Measurements from ENCODE around the gene PLEKHG4.

PLEKHG4 gene

GRCh38 chr16:67284699-67285646, 5.6 kb downstream of the PLEKHG4 start:
- no peaks in the 10 kb centered on the region for H3K4me1 ChIP-seq (ENCODE audit: control insufficient read depth, low read depth, low read length)
- H3K36me3 ChIP-seq (ENCODE audit: control insufficient read depth, low read depth, low read length): no peaks in the 10 kb centered on the region
- H3K9me3 ChIP-seq (ENCODE audit: control insufficient read depth, low read depth, low read length): no peaks in the 10 kb centered on the region
- no peak overlapping the region for H3K9ac ChIP-seq (ENCODE audit: low read length)
- H3K27ac ChIP-seq (ENCODE audit: low read length): no peak overlapping the region
- H3K27me3 ChIP-seq (ENCODE audit: control insufficient read depth, insufficient read depth, low read length): peaks cover 4% of the 10 kb centered on the region
- H3K4me3 ChIP-seq (ENCODE audit: low read length): no peak overlapping the region

- Histone ChIP-seq H3K4me1 (ENCODE audit: control insufficient read depth, low read depth, low read length) (no peaks in the 10 kb centered on the region), H3K27me3 (ENCODE audit: control insufficient read depth, insufficient read depth, low read length) (no peaks in the 10 kb centered on the region), H3K9ac (ENCODE audit: low read length) (no peak overlapping the region), H3K4me3 (ENCODE audit: low read length) (no peak overlapping the region), H3K27ac (ENCODE audit: low read length) (no peak overlapping the region), H3K36me3 (ENCODE audit: control insufficient read depth, low read depth, low read length) (no peaks in the 10 kb centered on the region), H3K9me3 (ENCODE audit: control insufficient read depth, low read depth, low read length) (no peaks in the 10 kb centered on the region)
Measured at GRCh38 chr16:67286441-67287235, 7.3 kb downstream of the PLEKHG4 start.

DNA sequence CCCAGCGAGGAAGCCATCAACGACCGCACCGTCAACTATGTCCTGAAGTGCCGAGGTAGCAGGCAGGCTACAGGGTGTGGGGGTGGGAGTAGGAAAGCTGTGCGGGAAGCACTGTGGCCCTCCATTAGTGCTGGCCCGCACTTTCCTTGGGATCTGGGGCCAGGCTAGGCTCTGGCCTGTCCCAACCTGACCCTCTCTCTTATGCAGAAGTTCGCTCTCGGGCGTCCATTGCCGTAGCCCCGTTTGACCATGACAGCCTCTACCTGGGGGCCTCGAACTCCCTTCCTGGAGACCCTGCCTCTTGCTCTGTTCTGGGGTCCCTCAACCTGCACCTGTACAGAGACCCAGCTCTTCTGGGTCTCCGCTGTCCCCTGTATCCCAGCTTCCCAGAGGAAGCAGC, 8.6 kb downstream of the PLEKHG4 start:
- Histone ChIP-seq H3K4me1 (ENCODE audit: control insufficient read depth, low read depth, low read length) (no peaks in the 10 kb centered on the region), H3K27me3 (ENCODE audit: control insufficient read depth, insufficient read depth, low read length) (no peaks in the 10 kb centered on the region), H3K4me3 (ENCODE audit: low read length) (no peak overlapping the region), H3K9me3 (ENCODE audit: control insufficient read depth, low read depth, low read length) (no peaks in the 10 kb centered on the region), H3K9ac (ENCODE audit: low read length) (no peak overlapping the region), H3K27ac (ENCODE audit: low read length) (no peak overlapping the region), H3K36me3 (ENCODE audit: control insufficient read depth, low read depth, low read length) (no peaks in the 10 kb centered on the region)

DNA sequence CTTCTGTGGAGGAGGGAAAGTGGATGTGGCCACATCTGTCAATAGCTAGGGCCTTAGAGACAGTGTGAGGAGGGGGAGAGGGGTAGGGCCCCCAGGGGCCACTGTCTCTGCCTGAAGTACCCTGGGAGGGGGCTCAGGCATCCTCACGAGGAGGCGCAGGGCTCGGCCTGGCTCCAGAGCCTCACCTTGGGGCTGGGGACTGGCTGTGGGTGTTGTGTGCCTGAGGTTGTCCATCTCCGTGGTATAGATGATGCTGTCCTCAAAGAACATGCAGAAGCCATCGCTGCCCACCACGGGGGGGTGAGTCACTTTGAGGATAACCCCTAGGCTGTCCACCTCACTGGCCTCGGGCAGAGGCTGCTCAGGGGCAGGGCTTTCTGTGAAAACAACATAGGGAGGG, 12.1 kb downstream of the PLEKHG4 start:
- Histone ChIP-seq H3K4me1 (ENCODE audit: control insufficient read depth, low read depth, low read length) (peaks cover 5% of the 10 kb centered on the region), H3K36me3 (ENCODE audit: control insufficient read depth, low read depth, low read length) (no peaks in the 10 kb centered on the region), H3K27ac (ENCODE audit: low read length) (no peak overlapping the region), H3K9me3 (ENCODE audit: control insufficient read depth, low read depth, low read length) (no peaks in the 10 kb centered on the region), H3K27me3 (ENCODE audit: control insufficient read depth, insufficient read depth, low read length) (no peaks in the 10 kb centered on the region), H3K4me3 (ENCODE audit: low read length) (no peak overlapping the region), H3K9ac (ENCODE audit: low read length) (no peak overlapping the region)

DNA sequence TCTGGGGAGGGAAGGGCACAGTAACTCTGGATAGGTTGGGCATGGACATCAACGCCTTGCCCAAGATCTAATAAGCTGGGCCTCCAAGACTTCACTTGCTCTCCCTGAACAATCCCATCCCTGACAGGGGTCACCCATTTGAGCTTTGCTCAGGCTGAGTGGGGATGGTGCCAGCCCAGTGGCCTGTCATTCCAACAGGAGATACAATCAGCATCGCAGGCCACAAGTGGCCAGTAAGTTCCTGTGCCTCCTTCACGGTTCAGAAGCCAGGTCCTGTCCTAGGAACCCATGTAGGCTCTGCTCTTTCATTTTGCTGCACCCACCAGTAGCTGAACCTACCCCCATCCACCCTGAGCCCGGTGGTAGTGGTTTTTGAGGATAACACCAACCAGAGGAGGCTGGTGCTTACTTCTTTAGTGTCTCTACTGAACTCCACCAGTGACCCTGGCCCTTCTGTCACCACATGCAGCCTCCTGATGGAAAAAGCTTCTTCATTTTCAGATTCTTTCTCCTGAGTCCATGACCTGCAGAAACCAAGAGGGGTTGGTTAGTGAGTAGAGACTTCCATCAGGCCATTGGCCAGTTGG, 14.9 kb downstream of the PLEKHG4 start:
- H3K27ac ChIP-seq (ENCODE audit: low read length): no peak overlapping the region
- H3K4me3 ChIP-seq (ENCODE audit: low read length): no peak overlapping the region
- H3K9me3 ChIP-seq (ENCODE audit: control insufficient read depth, low read depth, low read length): no peaks in the 10 kb centered on the region
- peaks cover 5% of the 10 kb centered on the region for H3K4me1 ChIP-seq (ENCODE audit: control insufficient read depth, low read depth, low read length)
- H3K9ac ChIP-seq (ENCODE audit: low read length): no peak overlapping the region
- no peaks in the 10 kb centered on the region for H3K36me3 ChIP-seq (ENCODE audit: control insufficient read depth, low read depth, low read length)
- no peaks in the 10 kb centered on the region for H3K27me3 ChIP-seq (ENCODE audit: control insufficient read depth, insufficient read depth, low read length)

DNA sequence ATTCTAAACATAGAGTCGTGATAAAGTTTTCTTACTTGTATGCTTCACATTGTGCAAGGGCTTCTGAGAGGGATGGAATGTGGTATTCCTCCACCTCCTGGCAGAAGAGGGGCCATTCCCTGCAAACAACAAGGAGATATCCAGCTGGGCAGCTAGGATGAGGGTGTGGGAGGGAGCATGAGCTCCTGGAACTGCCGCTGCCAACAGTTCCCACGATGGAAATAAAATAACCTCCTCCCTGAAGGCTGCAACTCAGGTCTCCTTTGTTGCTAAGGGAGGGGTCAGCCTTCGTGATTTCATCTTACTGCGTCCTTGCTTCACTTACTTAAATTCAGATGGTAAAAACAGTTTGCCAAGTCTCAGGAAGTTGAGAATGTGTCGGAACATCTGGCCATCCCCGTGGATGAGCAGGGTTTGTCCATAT, 15.6 kb downstream of the PLEKHG4 start:
- Histone ChIP-seq H3K9me3 (ENCODE audit: control insufficient read depth, low read depth, low read length) (no peaks in the 10 kb centered on the region), H3K36me3 (ENCODE audit: control insufficient read depth, low read depth, low read length) (no peaks in the 10 kb centered on the region), H3K9ac (ENCODE audit: low read length) (no peak overlapping the region), H3K27me3 (ENCODE audit: control insufficient read depth, insufficient read depth, low read length) (no peaks in the 10 kb centered on the region), H3K27ac (ENCODE audit: low read length) (no peak overlapping the region), H3K4me1 (ENCODE audit: control insufficient read depth, low read depth, low read length) (peaks cover 5% of the 10 kb centered on the region), H3K4me3 (ENCODE audit: low read length) (no peak overlapping the region)

DNA sequence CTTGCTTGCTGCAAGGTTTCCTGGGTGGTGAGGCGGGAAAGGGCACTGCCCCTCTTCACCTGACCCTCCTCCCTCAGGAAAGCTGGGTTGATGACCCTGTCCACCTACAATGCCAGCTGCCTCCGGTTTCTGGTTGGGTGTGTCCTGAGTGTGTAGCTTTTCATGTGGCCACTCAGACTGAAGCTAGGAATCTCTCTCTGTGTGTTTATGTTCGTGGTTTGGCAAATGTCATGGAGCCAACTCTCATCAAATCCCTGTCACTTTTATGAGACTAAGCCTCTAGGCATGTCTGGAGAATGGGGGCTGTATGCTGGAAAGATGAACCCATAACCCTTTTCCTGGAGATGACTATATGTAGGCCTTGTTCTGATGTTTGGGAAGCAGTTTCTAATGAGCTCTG, 17.1 kb downstream of the PLEKHG4 start:
- no peak overlapping the region for H3K27ac ChIP-seq (ENCODE audit: low read length)
- no peaks in the 10 kb centered on the region for H3K9me3 ChIP-seq (ENCODE audit: control insufficient read depth, low read depth, low read length)
- H3K27me3 ChIP-seq (ENCODE audit: control insufficient read depth, insufficient read depth, low read length): no peaks in the 10 kb centered on the region
- H3K4me1 ChIP-seq (ENCODE audit: control insufficient read depth, low read depth, low read length): peaks cover 5% of the 10 kb centered on the region
- H3K4me3 ChIP-seq (ENCODE audit: low read length): no peak overlapping the region
- H3K9ac ChIP-seq (ENCODE audit: low read length): no peak overlapping the region
- H3K36me3 ChIP-seq (ENCODE audit: control insufficient read depth, low read depth, low read length): no peaks in the 10 kb centered on the region

- Histone ChIP-seq H3K9ac (ENCODE audit: low read length) (no peak overlapping the region), H3K36me3 (ENCODE audit: control insufficient read depth, low read depth, low read length) (no peaks in the 10 kb centered on the region), H3K27ac (ENCODE audit: low read length) (no peak overlapping the region), H3K4me3 (ENCODE audit: low read length) (no peak overlapping the region), H3K27me3 (ENCODE audit: control insufficient read depth, insufficient read depth, low read length) (no peaks in the 10 kb centered on the region), H3K4me1 (ENCODE audit: control insufficient read depth, low read depth, low read length) (peaks cover 5% of the 10 kb centered on the region), H3K9me3 (ENCODE audit: control insufficient read depth, low read depth, low read length) (no peaks in the 10 kb centered on the region)
Measured at GRCh38 chr16:67298277-67298676, 18.9 kb downstream of the PLEKHG4 start.

DNA sequence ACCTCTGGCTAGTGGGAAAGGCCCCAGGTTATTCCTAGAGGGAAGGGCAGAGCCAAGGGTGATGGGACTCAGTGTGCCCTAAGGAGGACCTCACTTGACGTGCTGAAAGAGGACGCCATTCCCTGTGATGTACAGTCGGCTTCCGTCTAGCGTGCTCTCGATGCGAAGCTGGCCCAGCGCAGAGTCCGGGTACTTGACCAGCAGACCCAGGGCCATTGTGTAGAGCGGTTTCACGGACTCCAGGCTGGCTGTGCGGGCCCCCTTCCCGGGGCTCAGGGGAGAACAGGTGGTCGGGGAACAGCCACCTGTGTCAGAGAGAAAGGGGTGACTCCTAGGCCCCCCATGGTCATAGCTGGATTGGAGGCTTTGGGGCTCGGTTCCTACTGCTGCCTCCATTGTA, 19.9 kb downstream of the PLEKHG4 start:
- Histone ChIP-seq H3K27ac (ENCODE audit: low read length) (no peak overlapping the region), H3K27me3 (ENCODE audit: control insufficient read depth, insufficient read depth, low read length) (no peaks in the 10 kb centered on the region), H3K9ac (ENCODE audit: low read length) (no peak overlapping the region), H3K9me3 (ENCODE audit: control insufficient read depth, low read depth, low read length) (no peaks in the 10 kb centered on the region), H3K36me3 (ENCODE audit: control insufficient read depth, low read depth, low read length) (no peaks in the 10 kb centered on the region), H3K4me3 (ENCODE audit: low read length) (no peak overlapping the region), H3K4me1 (ENCODE audit: control insufficient read depth, low read depth, low read length) (peaks cover 5% of the 10 kb centered on the region)

DNA sequence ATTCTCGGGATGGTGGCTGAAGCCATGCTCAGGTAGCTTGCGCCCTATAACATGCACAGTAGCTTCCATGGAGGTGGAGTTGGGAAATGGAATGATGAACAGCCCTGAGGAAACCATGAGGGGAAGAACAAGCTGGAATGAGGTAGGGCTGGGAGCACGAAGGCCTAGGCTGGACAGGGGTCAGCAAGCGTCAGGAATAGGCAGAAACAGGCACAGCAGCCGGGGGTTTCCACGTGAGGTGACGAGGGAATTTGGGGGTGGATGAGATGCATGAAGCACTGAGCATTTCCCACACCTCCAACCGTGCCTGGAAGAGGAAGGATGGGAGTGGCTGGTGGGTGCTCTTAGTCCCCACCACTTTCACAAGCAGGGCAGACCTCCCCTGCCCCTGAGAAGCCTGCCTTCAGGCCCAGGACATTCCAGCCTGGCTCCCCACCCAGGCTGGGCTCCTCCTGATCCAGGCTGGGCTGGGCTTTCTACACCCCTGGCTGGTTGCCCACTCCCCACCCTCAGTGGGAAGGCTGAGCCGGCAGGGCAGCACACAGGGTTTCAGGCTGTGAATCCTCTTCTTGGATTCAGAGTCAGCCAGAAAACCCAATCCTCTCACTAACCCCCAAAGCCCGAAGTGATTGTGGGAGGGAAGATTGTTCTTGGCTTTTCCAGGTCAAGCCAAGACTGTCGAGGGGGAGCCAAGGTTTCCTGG, 21.9 kb downstream of the PLEKHG4 start:
- no peaks in the 10 kb centered on the region for H3K27me3 ChIP-seq (ENCODE audit: control insufficient read depth, insufficient read depth, low read length)
- no peaks in the 10 kb centered on the region for H3K36me3 ChIP-seq (ENCODE audit: control insufficient read depth, low read depth, low read length)
- H3K27ac ChIP-seq (ENCODE audit: low read length): no peak overlapping the region
- H3K4me3 ChIP-seq (ENCODE audit: low read length): no peak overlapping the region
- H3K4me1 ChIP-seq (ENCODE audit: control insufficient read depth, low read depth, low read length): no peaks in the 10 kb centered on the region
- no peak overlapping the region for H3K9ac ChIP-seq (ENCODE audit: low read length)
- H3K9me3 ChIP-seq (ENCODE audit: control insufficient read depth, low read depth, low read length): no peaks in the 10 kb centered on the region

DNA sequence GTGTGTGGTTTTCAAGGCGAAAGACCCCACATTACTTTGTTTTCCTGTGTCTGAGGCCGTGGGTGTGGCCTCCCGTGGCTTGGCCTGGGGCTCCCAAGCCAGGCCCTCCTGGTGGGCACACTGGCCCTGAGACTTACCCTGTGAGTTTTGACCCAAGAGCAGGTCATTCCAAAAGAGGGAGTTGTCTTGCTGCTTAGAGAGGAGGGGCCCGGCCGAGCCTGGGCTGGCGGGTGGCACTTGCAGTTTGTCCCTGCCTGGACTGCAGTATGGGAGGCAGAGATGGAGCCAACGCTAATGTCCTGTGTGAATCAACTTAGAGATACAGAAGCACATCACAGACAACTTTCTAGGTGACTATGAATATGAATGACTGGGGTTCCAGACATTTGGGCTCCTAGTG, 22.7 kb downstream of the PLEKHG4 start:
- no peaks in the 10 kb centered on the region for H3K9me3 ChIP-seq (ENCODE audit: control insufficient read depth, low read depth, low read length)
- no peak overlapping the region for H3K27ac ChIP-seq (ENCODE audit: low read length)
- H3K4me1 ChIP-seq (ENCODE audit: control insufficient read depth, low read depth, low read length): no peaks in the 10 kb centered on the region
- no peaks in the 10 kb centered on the region for H3K36me3 ChIP-seq (ENCODE audit: control insufficient read depth, low read depth, low read length)
- H3K9ac ChIP-seq (ENCODE audit: low read length): no peak overlapping the region
- H3K27me3 ChIP-seq (ENCODE audit: control insufficient read depth, insufficient read depth, low read length): no peaks in the 10 kb centered on the region
- H3K4me3 ChIP-seq (ENCODE audit: low read length): no peak overlapping the region

Measured in iPS-18a (cell line).